B cell (primary cell): Measurements from ENCODE around the gene TENM4.

Experiments used
- CTCF ChIP-seq: fragments of 200-600 bp; IDR thresholded peaks from one replicate; pipeline ENCODE4 v1.8.0; 2022; ENCODE audit warnings: antibody characterized with exemption, mild to moderate bottlenecking
- EZH2 ChIP-seq: IDR thresholded peaks from 2 replicates; pipeline ENCODE4 v1.6.1; 2012; ENCODE audit warnings: borderline replicate concordance, low read depth, mild to moderate bottlenecking, moderate library complexity, low read length; ENCODE audit not compliant: insufficient read depth, poor library complexity, severe bottlenecking

GRCh38 chr11:78649361-78650215, 791.2 kb downstream of the TENM4 start:
- no peak for TF ChIP-seq CTCF
- no peak for TF ChIP-seq EZH2
